Kidney (tissue), 14 donors: Measurements from ENCODE around the gene BLTP3B. TPM values are rescaled to one million over a fixed set of nuclear protein-coding genes. Genes with fewer than 3 reads are reported as not detected.

Experiments
- DNase-seq, 5 donors: peaks; one replicate each; pipeline ENCODE4 v3.0.0-alpha.2; 2013 to 2020
- FAIRE-seq: peaks from 2 replicates; lab custom pipeline; 2012; peaks lifted over from hg19 to GRCh38; lab: Jason Lieb, UNC
- H3K27ac ChIP-seq, 2 donors: one replicate each; pipeline ENCODE4 v1.7.0; 2013; ENCODE audit warnings: low read depth in 2 of 2, low read length in 2 of 2, inconsistent platforms in 1 of 2
- H3K27me3 ChIP-seq: one replicate; pipeline ENCODE4 v1.7.1; 2013; ENCODE audit warnings: low read length, inconsistent platforms; ENCODE audit not compliant: control insufficient read depth, insufficient read depth
- H3K36me3 ChIP-seq, 3 donors: one replicate each; pipeline versions ENCODE4 v1.7.0 to v1.7.1; 2013; ENCODE audit warnings: low read length in 3 of 3, control low read depth in 1 of 3, inconsistent platforms in 1 of 3; ENCODE audit not compliant: insufficient read depth in 3 of 3, control insufficient read depth in 2 of 3
- H3K4me1 ChIP-seq, 3 donors: one replicate each; pipeline versions ENCODE4 v1.7.0 to v1.7.1; 2013; ENCODE audit warnings: low read length in 3 of 3, inconsistent platforms in 1 of 3, low read depth in 1 of 3; ENCODE audit not compliant: control insufficient read depth in 2 of 3, insufficient read depth in 2 of 3
- H3K4me3 ChIP-seq, 3 donors: one replicate each; pipeline versions ENCODE4 v1.7.0 to v1.8.1; 2013; ENCODE audit warnings: low read length in 3 of 3, control low read depth in 1 of 3, inconsistent platforms in 1 of 3
- H3K9ac ChIP-seq, 3 donors: one replicate each; pipeline versions ENCODE4 v1.7.0 to v1.7.1; 2013; ENCODE audit warnings: low read length in 3 of 3, control low read depth in 1 of 3, inconsistent platforms in 1 of 3
- H3K9me3 ChIP-seq, 3 donors: one replicate each; pipeline versions ENCODE4 v1.7.0 to v1.7.1; 2013; ENCODE audit warnings: low read length in 3 of 3, control low read depth in 1 of 3, inconsistent platforms in 1 of 3; ENCODE audit not compliant: control insufficient read depth in 2 of 3, insufficient read depth in 1 of 3
- intact Hi-C: fragments of 100-400 bp; cut with DNase I; formaldehyde crosslinking; loops from one replicate; pipeline ENCODE4 v1.11.1; 2022
- microRNA-seq: library from miRNA; unstranded; fragments of <30 nt; microRNA quantifications from one replicate; pipeline ENCODE4 v1.2.0, GENCODE V29; 2020
- polyA plus RNA-seq: library from polyadenylated mRNA; stranded (reverse); fragments of 350-450 nt; fragmentation: Illumina TruSeq; extraction: RNeasy Lipid Tissue Mini Kit (QIAGEN cat#74804); gene quantifications from one replicate; pipeline ENCODE4 v1.2.3, GENCODE V29; 2014; ENCODE audit warnings: low read depth, low replicate concordance; ENCODE audit not compliant: insufficient read depth
- total RNA-seq: library from RNA; stranded (reverse); fragmentation: NEBNext Ultra II Directional; extraction: Animal tissue kit (Norgen Biotek cat#: 25700); gene quantifications from one replicate; pipeline ENCODE4 v1.2.1, GENCODE V29; 2021
- TF ChIP-seq, protein P1 (sequence below): IDR thresholded peaks from 3 replicates; pipeline ENCODE4 v1.5.1; 2012; ENCODE audit warnings: mild to moderate bottlenecking, moderate library complexity, borderline replicate concordance; ENCODE audit not compliant: insufficient read depth; ENCODE audit errors: extremely low read depth
- donor health status: control.
- donor health status: control.
- donor health status: control.
- donor health status: control.
- donor health status: control.
- donor health status: DM: yes; HTN: yes; CAD: no.
- donor health status: Normal renal cell carcinoma (clear cell type).

BLTP3B gene
- total and polyA plus RNA-seq, 2 donors from 2014 or later, result 9.3 to 18.3 TPM

DNA sequence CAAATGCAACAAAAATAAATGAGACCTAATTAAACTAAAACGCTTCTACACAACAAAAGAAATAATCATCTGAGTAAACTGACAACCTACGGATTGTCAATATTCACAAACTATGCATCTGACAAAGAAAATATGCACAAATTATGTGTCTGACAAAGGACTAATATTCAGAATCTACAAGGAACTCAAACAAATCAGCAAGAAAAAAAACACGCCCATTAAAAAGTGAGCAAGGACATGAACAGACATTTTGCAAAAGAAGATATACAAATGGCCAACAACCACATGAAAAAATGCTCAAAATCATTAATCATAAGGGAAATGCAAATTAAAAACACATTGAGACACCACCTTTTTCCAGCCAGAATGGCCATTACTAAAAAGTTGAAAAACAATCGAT, 37.0 kb downstream of the BLTP3B start:
- intact Hi-C loops, result no loop called here
- DNase-seq, result no peak
- Histone ChIP-seq H3K27ac (no peak overlapping the region), H3K9me3 (no peaks in the 10 kb centered on the region), H3K27me3 (no peaks in the 10 kb centered on the region), H3K36me3 (no peaks in the 10 kb centered on the region), H3K9ac (peak overlapping the region in 1 of 3 donors; percentile 4), H3K4me1 (no peaks in the 10 kb centered on the region), H3K4me3 (no peak overlapping the region)
- TF ChIP-seq, protein P1, sequence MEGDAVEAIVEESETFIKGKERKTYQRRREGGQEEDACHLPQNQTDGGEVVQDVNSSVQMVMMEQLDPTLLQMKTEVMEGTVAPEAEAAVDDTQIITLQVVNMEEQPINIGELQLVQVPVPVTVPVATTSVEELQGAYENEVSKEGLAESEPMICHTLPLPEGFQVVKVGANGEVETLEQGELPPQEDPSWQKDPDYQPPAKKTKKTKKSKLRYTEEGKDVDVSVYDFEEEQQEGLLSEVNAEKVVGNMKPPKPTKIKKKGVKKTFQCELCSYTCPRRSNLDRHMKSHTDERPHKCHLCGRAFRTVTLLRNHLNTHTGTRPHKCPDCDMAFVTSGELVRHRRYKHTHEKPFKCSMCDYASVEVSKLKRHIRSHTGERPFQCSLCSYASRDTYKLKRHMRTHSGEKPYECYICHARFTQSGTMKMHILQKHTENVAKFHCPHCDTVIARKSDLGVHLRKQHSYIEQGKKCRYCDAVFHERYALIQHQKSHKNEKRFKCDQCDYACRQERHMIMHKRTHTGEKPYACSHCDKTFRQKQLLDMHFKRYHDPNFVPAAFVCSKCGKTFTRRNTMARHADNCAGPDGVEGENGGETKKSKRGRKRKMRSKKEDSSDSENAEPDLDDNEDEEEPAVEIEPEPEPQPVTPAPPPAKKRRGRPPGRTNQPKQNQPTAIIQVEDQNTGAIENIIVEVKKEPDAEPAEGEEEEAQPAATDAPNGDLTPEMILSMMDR, result no peak
- FAIRE-seq, result no peak

DNA sequence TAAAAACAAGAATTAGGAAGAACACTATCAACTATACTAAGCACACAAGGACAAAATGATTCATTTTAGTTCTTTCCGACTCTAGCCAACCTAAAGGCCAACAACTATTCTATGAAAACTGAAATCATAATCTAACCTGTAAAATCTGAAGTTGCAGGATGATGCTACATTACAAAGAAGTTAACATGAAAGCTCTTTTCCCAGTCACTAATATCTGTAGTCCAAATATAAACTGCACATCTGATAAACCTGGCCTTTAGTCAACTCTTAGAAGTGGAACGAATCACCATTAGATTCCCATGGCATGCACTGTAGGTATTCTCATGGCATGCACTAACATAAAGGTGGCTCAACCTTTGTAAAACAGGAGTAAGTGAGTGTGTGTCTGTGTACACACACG, 41.7 kb downstream of the BLTP3B start:
- intact Hi-C loops, result no loop called here
- Histone ChIP-seq H3K4me3 (no peak overlapping the region), H3K4me1 (no peaks in the 10 kb centered on the region), H3K36me3 (no peaks in the 10 kb centered on the region), H3K27me3 (no peaks in the 10 kb centered on the region), H3K9ac (no peak overlapping the region), H3K27ac (no peak overlapping the region), H3K9me3 (no peaks in the 10 kb centered on the region)
- DNase-seq, result no peak
- no peak for FAIRE-seq
- TF ChIP-seq, protein P1, result no peak

Small RNAs within 50 kb of the gene (microRNA-seq; reads per million reads assigned to microRNA genes)
- not detected for gene MIR1827

Other genes starting within 250 kb of the BLTP3B start
- gene ANKS1B, start 157.9 kb downstream of the BLTP3B start, total RNA-seq, result 5.8 TPM
- 1.7 TPM for gene ANKS1B, start 157.9 kb downstream of the BLTP3B start, polyA plus RNA-seq
- 29.2 TPM for gene ACTR6, start 57.9 kb upstream of the BLTP3B start, total RNA-seq
- 23.1 TPM for gene ACTR6, start 57.9 kb upstream of the BLTP3B start, polyA plus RNA-seq
- 1.4 TPM for gene DEPDC4, start 124.2 kb upstream of the BLTP3B start, total RNA-seq
- 1.1 TPM for gene DEPDC4, start 124.2 kb upstream of the BLTP3B start, polyA plus RNA-seq
- gene SCYL2, start 124.3 kb upstream of the BLTP3B start, total RNA-seq, result 41.7 TPM
- 10.3 TPM for gene SCYL2, start 124.3 kb upstream of the BLTP3B start, polyA plus RNA-seq
- 0.16 TPM for gene SLC17A8, start 214.2 kb upstream of the BLTP3B start, total RNA-seq
- gene SLC17A8, start 214.2 kb upstream of the BLTP3B start, polyA plus RNA-seq, result 0.09 TPM